Ramos (cell line): ENCODE measurements around the gene NPC1.
"Not testable (repeated sequence)": the region's sequence is repeated elsewhere in the genome, so short reads cannot be mapped to it uniquely, and the experiment has no call there.

Experiments used
- in situ Hi-C: fragments of 300-500 bp; cut with MboI; formaldehyde crosslinking; loops from one replicate; pipeline ENCODE4 v1.14.3; 2022; ENCODE audit warnings: low sequenced_read_pairs; ENCODE audit not compliant: unreplicated experiment

NPC1 gene

DNA sequence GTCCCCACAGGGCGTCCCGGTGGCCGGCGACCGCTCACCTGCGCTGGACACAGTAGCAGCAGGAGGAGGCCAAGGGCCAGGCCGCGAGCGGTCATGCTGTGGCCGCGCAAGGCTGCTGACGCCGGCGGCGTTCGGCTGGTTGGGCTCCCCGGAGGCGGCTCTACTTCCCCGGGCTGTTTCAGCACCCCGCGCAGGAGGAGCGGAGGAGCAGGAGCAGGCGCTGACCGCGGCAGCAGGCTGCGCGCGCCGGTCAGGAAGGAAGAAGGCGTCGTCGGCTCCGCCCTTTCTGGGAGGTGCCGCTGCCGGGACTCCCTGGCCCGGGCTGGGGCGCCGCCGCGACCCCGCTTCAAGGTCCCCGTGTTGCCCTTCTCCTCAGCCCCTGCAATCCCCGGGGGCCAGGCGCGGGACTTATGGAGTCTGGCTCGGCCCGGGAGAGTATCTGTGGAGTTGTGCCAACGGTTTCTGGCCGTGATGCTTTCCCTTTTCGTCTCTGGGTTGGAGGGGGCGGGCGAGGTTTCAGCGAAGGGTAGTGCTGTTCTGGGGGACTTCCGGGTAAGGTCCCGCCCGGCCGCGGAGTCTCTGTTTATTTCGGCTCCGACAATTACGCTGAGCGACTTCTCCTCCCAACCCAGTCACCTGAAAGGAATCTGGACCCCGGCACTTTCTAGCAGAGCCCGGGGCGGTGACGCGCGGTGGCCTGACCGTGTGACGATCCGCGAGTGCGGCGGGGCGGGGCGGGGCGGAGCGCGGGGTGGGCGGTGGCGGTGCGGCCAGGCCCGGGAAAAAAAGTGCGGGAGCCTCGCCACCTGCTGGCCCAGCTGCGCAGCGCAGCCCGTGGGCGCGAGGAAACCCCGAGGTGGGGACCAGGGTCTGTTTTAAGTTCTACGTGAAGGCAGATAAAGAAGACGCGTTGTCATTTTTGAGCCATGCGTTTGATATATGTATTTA is at the start of gene NPC1:
TSS of gene NPC1 (minus strand) at position 258 of the 948 bp plus-strand sequence. CDS start at position 95, 163 bp downstream.
- in situ Hi-C loops, result no loop called here

DNA sequence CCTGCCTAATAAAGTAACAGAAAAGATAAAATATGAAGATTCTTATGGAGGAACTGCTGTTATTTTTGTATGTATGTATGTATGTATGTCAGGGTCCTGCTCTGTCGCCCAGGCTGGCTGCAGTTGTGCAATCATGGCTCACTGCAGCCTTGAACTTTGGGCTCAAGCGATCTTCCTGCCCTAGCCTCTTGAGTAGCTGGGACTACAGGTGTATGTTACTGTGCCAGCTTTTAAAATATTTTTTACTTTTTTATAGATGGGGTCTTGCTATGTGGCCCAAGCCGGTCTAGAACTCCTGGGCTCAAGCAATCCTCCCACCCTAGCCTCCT is 49.7 kb upstream of the NPC1 start:
- in situ Hi-C loops, result no loop called here

- in situ Hi-C loops, result no loop called here
Measured at GRCh38 chr18:23635283-23636070, 49.2 kb upstream of the NPC1 start.

- in situ Hi-C loops, result no loop called here
Measured at GRCh38 chr18:23634692-23635091, 48.4 kb upstream of the NPC1 start.

- in situ Hi-C loops, result no loop called here
Measured at GRCh38 chr18:23632615-23633014, 46.3 kb upstream of the NPC1 start.

GRCh38 chr18:23631746-23632145 is 45.4 kb upstream of the NPC1 start:
- in situ Hi-C loops, result no loop called here

DNA sequence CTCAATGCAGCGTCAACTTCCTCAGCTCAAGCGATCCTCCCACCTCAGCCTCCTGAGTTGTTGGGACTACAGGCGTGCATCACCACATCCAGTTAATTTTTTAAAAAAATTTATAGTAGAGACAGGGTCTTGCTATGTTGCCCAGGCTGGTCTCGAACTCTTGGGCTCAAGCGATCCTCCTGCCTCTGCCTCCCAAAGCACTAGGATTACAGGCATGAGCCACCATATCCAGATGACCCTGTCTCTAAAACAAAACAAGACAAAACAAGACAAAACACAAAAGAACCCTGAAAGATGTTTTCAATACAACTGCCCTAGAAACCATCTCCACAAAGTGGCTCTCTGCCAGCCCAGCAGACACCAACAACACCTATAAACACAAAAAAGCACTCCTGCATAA is 45.0 kb upstream of the NPC1 start:
- in situ Hi-C loops, result no loop called here

DNA sequence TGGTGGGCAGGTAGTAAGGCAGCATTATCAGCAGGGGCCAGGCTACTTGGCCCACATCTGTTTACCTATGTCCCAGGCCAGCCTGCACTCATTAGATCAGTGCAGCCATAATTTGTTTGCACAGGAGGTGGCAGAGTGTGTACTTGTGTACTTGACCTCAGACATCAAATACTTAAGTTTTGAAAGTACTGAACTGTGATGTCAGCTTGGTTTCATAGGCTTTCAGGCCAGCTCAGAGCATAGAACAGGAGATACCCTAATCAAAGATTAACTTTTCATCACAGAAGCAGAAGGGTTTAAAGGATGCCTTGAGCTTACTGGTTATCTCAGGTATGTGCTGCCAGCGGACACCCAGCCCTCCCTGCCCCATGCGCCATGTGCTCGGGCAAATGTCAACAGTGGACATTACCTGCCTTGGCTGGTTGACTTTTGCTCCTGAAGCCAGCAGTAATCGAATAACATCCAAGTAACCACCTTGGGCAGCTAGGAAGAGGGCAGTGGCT is 43.2 kb upstream of the NPC1 start:
- in situ Hi-C loops, result loop anchor here (10.0 kb wide), 1 partner anchor 495 kb away; no protein-coding TSS in a partner anchor

DNA sequence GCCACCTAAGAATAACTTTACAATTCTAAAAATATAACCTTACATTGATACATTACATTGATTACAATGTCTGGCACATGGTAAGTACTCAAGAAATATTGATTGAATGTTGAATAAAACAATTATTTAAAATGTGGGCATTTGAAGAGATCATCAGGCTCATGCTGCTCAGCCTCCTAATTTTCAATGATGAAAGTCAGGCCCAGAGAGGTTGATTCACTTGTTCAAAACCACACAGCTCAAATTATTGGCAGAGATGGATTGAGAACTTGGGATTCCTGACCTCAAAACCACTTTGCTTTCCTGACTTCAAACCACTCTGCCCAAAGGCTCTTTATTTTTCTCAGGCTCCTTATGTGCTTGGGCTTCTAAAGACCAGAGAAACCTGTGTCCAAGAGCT is 41.7 kb upstream of the NPC1 start:
- in situ Hi-C loops, result loop anchor here (10.0 kb wide), 1 partner anchor 497 kb away; no protein-coding TSS in a partner anchor

GRCh38 chr18:23627321-23627720 is 41.0 kb upstream of the NPC1 start:
- in situ Hi-C loops, result loop anchor here (10.0 kb wide), 1 partner anchor 497 kb away; no protein-coding TSS in a partner anchor

DNA sequence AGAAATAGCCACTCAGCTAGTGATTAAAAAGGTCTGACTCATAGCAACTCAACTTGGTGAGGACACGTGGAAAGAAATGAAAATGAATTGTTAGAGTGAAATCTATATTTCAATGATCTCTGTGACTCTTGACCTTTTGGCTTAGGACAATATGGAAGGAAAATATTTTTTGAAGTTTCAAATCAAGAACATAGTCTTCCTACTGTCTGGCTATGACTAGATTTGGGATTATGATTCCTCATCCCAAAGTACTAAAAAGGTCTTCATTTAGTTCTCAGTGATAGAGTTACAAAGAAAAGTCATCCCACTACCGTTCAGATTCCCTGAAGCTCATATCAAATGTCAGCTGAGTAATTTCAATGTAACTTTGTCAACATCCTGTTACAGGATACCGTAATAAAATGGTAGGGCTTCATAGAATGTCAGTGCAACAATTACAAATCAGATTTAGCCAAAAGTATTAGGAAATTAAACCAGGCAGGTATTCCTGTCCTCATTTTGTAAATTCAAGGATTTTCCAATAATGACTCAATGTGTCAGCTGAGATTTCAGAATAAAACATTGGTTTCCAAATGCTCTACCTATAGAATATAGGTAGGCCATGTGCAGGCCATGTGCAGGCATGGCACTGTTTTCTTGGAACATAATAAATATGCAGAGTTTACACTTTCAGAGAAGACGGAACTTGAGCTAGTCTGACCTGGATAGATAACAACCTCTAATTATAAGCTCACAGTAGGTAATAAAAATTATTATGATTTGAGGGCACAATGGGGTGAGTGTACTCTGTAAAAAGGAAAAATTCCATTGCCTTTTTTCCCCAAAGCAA is 40.4 kb upstream of the NPC1 start:
- in situ Hi-C loops, result loop anchor here (10.0 kb wide), 1 partner anchor 498 kb away; no protein-coding TSS in a partner anchor

DNA sequence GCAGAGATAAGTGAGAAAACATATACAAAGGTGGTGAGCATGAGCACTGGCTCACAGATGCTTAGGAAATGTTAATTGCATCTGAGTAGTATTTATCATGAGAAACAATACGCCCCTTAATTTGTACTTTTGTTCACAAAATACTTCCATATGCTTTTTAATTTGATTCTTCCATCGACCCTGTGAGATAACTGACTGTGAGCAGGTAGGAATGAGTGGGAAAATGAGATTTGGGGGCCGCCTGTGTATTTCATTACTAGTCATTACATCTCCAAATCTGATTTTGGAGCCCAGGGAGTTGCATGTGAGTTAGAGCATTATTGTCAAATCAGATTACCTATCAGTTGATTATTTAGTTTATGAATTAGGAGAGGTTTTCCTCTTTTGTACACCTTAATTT is 36.7 kb upstream of the NPC1 start:
- in situ Hi-C loops, result loop anchor here (5.0 to 10.0 kb wide), 2 partner anchors 294 to 502 kb away; no protein-coding TSS in a partner anchor

GRCh38 chr18:23619388-23619881 is 33.1 kb upstream of the NPC1 start:
- in situ Hi-C loops, result no loop called here

DNA sequence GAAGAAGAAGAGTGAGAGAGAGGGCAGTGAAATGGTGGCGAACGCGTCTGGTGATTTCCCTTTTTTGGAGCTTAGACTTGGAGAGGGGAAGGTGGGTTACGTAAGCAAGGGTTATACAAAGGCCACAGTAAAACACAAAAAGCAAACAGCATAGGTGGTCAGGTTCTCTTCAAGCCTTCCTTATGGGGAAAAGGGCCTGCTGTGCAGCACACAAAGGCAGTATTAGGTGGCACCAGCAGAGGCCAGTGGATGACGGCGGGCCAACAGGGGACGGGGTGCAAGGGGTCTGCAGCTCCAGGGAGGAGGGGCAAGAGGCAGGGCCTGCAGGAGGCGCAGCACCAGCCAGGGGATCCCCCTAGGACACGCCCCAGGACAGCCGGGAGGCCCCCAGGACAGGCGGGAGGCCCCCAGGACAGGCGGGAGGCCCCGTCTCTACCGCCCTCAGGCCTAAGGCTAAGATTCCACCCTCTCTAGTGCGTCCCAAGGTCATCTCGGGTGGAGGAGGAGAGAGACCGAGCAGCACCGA is 32.6 kb upstream of the NPC1 start:
- in situ Hi-C loops, result no loop called here

DNA sequence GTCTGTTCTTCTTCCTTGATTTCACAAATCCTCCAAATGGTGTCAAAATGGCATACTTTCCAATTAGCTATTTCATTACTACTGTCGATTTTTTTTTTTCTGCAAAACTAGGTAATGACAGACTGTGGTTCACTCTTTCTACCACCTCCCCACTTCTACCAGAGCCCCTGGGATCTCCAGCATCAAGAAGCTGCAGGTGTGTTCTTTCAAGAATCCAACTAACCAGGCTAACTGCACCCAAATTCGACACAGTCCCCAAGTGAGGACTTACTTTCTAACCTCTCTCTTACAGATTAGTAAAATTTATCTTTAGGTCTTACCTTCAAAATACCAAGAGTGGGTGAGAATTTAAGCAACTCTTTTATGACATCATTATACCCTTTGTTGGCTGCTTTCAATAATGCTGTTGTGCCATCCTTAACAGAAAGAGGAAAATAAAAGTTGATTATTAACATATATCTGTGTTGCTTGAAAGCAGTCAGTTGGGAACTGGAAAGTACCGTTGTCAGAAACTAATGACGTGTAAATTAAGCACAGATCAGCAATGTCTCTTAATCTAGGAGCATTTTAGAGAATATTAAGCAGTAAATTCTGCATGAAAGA is 31.2 kb upstream of the NPC1 start:
- in situ Hi-C loops, result no loop called here

GRCh38 chr18:23616258-23616657 is 30.0 kb upstream of the NPC1 start:
- in situ Hi-C loops, result no loop called here

DNA sequence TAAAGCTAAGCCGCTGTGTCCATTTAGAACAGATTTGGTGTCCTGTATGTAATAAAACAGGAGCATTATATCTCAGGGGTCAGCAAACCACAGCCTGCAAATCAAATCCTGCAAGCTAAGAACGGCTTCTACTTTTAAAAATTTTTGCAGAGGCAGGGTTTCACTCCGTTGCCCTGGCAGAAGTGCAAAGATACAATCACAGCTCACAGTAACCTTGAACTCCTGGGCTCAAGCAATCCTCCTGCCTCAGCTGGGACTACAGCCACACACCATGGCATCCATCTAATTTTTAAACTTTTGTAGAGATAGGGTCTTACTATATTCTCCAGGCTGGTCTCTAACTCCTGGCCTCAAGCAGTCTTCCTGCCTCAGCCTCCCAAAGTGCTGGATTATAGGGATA is 28.6 kb upstream of the NPC1 start:
- in situ Hi-C loops, result no loop called here

DNA sequence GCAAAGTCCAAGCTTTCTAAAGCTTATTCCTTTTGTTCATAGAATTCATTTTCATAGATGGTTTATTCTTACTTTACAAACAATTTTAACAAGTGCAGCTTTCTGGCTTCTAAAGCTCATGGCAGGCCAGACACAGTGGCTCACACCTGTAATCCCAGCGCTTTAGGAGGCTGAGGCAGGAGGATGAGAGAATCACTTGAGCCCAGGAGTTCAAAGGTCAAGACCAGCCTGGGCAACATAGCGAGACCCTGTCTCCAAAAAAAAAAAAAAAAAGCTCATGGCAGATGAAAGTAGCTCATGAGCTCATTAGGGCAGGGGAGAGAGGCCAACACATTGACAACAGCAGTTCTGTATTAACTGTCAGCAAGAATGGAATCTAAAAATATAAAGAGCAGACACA is 28.1 kb upstream of the NPC1 start:
- in situ Hi-C loops, result no loop called here

- in situ Hi-C loops, result not testable (repeated sequence)
Measured at GRCh38 chr18:23613091-23613475, 26.8 kb upstream of the NPC1 start.
